Measurements from ENCODE around the gene FURIN. TPM values are rescaled to one million over a fixed set of nuclear protein-coding genes. Genes with fewer than 3 reads are reported as not detected.
"Not testable (repeated sequence)": the region's sequence is repeated elsewhere in the genome, so short reads cannot be mapped to it uniquely, and the experiment has no call there.

The FURIN gene
- total and polyA plus RNA-seq, 2 of the 8 experiments (the other 6 are each of a cell fraction or from before 2014, with no cell fraction given) = 15.8 to 32.1 TPM

GRCh38 chr15:90845201-90845949 lies 23.0 kb upstream of the FURIN start (continued):
- TF ChIP-seq FOSL1 (IDR thresholded peaks at IDR 0.05; ENCODE audit: insufficient read depth, low read depth, low read length) (no peak), GTF2F1 (IDR thresholded peaks at IDR 0.05; ENCODE audit: borderline replicate concordance, low read depth, low read length) (no peak), YY1 (IDR thresholded peaks at IDR 0.05; ENCODE audit: low read depth, low read length) (no peak), BRCA1 (IDR thresholded peaks at IDR 0.05; ENCODE audit: low read depth, low read length) (no peak), EP300 (IDR thresholded peaks at IDR 0.05; ENCODE audit: borderline replicate concordance in 1 of 2, low read depth in 2 of 2, low read length in 2 of 2) (no peak)
- TF ChIP-seq, protein P1, sequence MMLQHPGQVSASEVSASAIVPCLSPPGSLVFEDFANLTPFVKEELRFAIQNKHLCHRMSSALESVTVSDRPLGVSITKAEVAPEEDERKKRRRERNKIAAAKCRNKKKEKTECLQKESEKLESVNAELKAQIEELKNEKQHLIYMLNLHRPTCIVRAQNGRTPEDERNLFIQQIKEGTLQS (IDR thresholded peaks at IDR 0.05; ENCODE audit: insufficient read depth, low read depth, low read length) = no peak

DNA sequence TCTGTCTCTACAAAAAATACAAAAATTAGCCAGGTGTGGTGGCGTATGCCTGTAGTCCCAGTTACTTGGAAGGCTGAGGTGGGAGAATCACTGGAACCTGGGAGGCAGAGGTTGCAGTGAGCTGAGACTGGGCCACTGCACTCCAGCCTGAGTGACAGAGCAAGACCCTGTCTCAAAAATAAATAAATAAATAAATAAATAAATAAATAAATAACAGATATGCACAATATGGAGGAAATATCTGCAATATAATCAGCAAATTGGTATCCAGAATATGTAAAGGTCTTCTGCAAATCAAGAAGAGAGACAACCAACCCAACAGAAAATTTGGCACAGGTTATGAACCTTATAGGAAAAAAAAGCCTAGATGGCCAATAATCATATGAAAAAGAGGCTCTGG lies 19.0 kb upstream of the FURIN start:
- not testable (repeated sequence) for H2BK5ac ChIP-seq (ENCODE audit: low read depth, low read length); H4K8ac ChIP-seq (ENCODE audit: extremely low read depth, insufficient read depth, low read length); H2BK120ac ChIP-seq (replicated peaks; ENCODE audit: low read depth, low read length); H3K36me3 ChIP-seq (ENCODE audit: control insufficient read depth in 2 of 4, insufficient read depth in 4 of 4, low read length in 3 of 4); H3K4ac ChIP-seq (replicated peaks; ENCODE audit: insufficient read length, low read depth, low read length); H3K27ac ChIP-seq (ENCODE audit: low read depth, low read length); H2AK5ac ChIP-seq (ENCODE audit: low read depth, low read length); H2BK12ac ChIP-seq (ENCODE audit: low read depth, low read length); H2BK20ac ChIP-seq (ENCODE audit: low read length); H3K56ac ChIP-seq (replicated peaks; ENCODE audit: insufficient read length, low read depth, low read length); H3K79me2 ChIP-seq (ENCODE audit: control insufficient read depth in 1 of 2, insufficient read depth in 2 of 2, low read length in 2 of 2); H2AFZ ChIP-seq (ENCODE audit: low read length); H4K20me1 ChIP-seq (replicated peaks in 1 of 2; ENCODE audit: control insufficient read depth in 1 of 2, insufficient read depth in 2 of 2, low read length in 2 of 2); H3K27me3 ChIP-seq (replicated peaks in 1 of 4; ENCODE audit: control insufficient read depth in 3 of 4, extremely low read depth in 1 of 4, insufficient read depth in 3 of 4, low read length in 3 of 4); DNase-seq (ENCODE audit: low read depth in 1 of 2, low spot score in 2 of 2); H4K5ac ChIP-seq (ENCODE audit: insufficient read length, low read depth, low read length); H3K18ac ChIP-seq (ENCODE audit: extremely low read depth, low read length); H3K4me3 ChIP-seq (ENCODE audit: extremely low read depth in 1 of 4, insufficient read depth in 2 of 4, low read depth in 3 of 4, low read length in 4 of 4); H3K9ac ChIP-seq (replicated peaks in 1 of 4; ENCODE audit: extremely low read depth in 1 of 4, low read depth in 3 of 4, low read length in 3 of 4); H3K9me3 ChIP-seq (ENCODE audit: insufficient read depth in 2 of 2, low read depth in 1 of 2, low read length in 1 of 2); H3K79me1 ChIP-seq (ENCODE audit: low read depth, low read length); H3K23me2 ChIP-seq (ENCODE audit: low read depth, low read length); H2BK15ac ChIP-seq (ENCODE audit: low read length); H3K14ac ChIP-seq (ENCODE audit: insufficient read length); H3K4me2 ChIP-seq (ENCODE audit: insufficient read depth in 1 of 2, low read depth in 2 of 2, low read length in 2 of 2); FAIRE-seq; H4K91ac ChIP-seq (replicated peaks; ENCODE audit: insufficient read length, low read length); H3K23ac ChIP-seq (ENCODE audit: insufficient read length); H3K4me1 ChIP-seq (replicated peaks in 1 of 4; ENCODE audit: control insufficient read depth in 3 of 4, insufficient read depth in 4 of 4, low read length in 3 of 4)
- WGBS, 2 experiments (ENCODE audit: extremely low coverage in 1 of 2, insufficient coverage in 1 of 2, insufficient read length in 1 of 2, insufficient replicate concordance in 2 of 2, low coverage in 1 of 2, low lambda C conversion rate in 2 of 2, missing lambda C conversion rate in 1 of 2) = 89% methylated on average over 1 of the region's 1 CpG; no CpG with 5 or more reads in 1 of the 2 experiments
- ChIA-PET POLR2A (ENCODE audit: partially characterized antibody) (interaction anchor here (0.6 to 1.2 kb wide), 2 partner anchors 10 to 66 kb away, joined by 3 to 4 read pairs; no protein-coding TSS in a partner anchor), CTCF (ENCODE audit: partially characterized antibody) (interaction anchor here (0.7 to 1.6 kb wide), 4 partner anchors 15 to 809 kb away, joined by 3 to 4 read pairs (median 3); no protein-coding TSS in a partner anchor)

Data from H1 (cell line).